Measurements from ENCODE around the gene PARP1.

GRCh38 chr1:226441629-226442028 is 33.7 kb upstream of the PARP1 start:
- TF ChIP-seq CTCF (conservative IDR thresholded peaks at IDR 0.05; ENCODE audit: low read length) (no peak), EZH2phosphoT487 (IDR thresholded peaks at IDR 0.05; ENCODE audit: borderline replicate concordance, low read depth, low read length) (no peak)
